HepG2 (cell line): ENCODE results near the gene NOB1. TPM values are rescaled to one million over a fixed set of nuclear protein-coding genes. Genes with fewer than 3 reads are reported as not detected.
A peak's percentile ranks its signal among the peaks of the same experiment; 100 is the strongest.

Experiments
- ATF2 ChIP-seq: sonication (generic); formaldehyde crosslinking; IDR thresholded peaks from 2 replicates; pipeline ENCODE4 v1.4.0; 2020; ENCODE audit warnings: missing genetic modification reagents
- DDIT3 ChIP-seq: sonication (generic); formaldehyde crosslinking; IDR thresholded peaks from 2 replicates; pipeline ENCODE4 v1.4.0; 2020; ENCODE audit warnings: mild to moderate bottlenecking, missing genetic modification reagents
- ETV5 ChIP-seq: IDR thresholded peaks from 2 replicates; pipeline ENCODE4 v1.6.1; 2018; ENCODE audit warnings: missing biosample characterization, missing genetic modification reagents, inconsistent platforms, borderline replicate concordance
- FOXK1 ChIP-seq: sonication (generic); formaldehyde crosslinking; IDR thresholded peaks from 2 replicates; pipeline ENCODE4 v1.4.0; 2020; ENCODE audit warnings: low read depth, missing genetic modification reagents, borderline replicate concordance
- GABPA ChIP-seq, 2 experiments: IDR thresholded peaks; 2 replicates each; pipeline ENCODE4 v1.6.1; 2011 to 2016; ENCODE audit warnings: low read depth in 2 of 2, low read length in 1 of 2, missing biosample characterization in 1 of 2, missing genetic modification characterization in 1 of 2
- HOMEZ ChIP-seq: IDR thresholded peaks from 2 replicates; pipeline ENCODE4 v1.6.1; 2016; ENCODE audit warnings: low read depth
- KLF16 ChIP-seq, 2 experiments: sonication (generic) in 1 of 2; formaldehyde crosslinking in 1 of 2; IDR thresholded peaks; 2 replicates each; pipeline versions ENCODE4 v1.6.1 to v1.8.0; 2016 to 2023; ENCODE audit warnings: missing genetic modification reagents in 2 of 2, missing compliant biosample characterization in 1 of 2
- NR2C2 ChIP-seq: sonication (generic); formaldehyde crosslinking; IDR thresholded peaks from 2 replicates; pipeline ENCODE4 v1.4.0; 2020; ENCODE audit warnings: missing genetic modification reagents, mild to moderate bottlenecking, moderate library complexity, borderline replicate concordance
- NR2F6 ChIP-seq, 2 experiments: IDR thresholded peaks; 2 replicates each; pipeline ENCODE4 v1.6.1; 2016; ENCODE audit warnings: antibody characterized with exemption in 1 of 2, mild to moderate bottlenecking in 1 of 2
- PATZ1 ChIP-seq: sonication (generic); formaldehyde crosslinking; IDR thresholded peaks from 2 replicates; pipeline ENCODE4 v1.4.0; 2020; ENCODE audit warnings: missing genetic modification reagents
- RARA ChIP-seq: IDR thresholded peaks from 2 replicates; pipeline ENCODE4 v1.6.1; 2016; ENCODE audit warnings: missing genetic modification reagents, missing compliant biosample characterization
- ZNF362 ChIP-seq: sonication (generic); formaldehyde crosslinking; IDR thresholded peaks from 2 replicates; pipeline ENCODE4 v1.4.0; 2020; ENCODE audit warnings: missing genetic modification reagents, mild to moderate bottlenecking, borderline replicate concordance
- ZNF564 ChIP-seq: sonication (generic); formaldehyde crosslinking; IDR thresholded peaks from 2 replicates; pipeline ENCODE4 v1.8.1; 2023; ENCODE audit warnings: mild to moderate bottlenecking, missing genetic modification reagents
- ZNF574 ChIP-seq: sonication (generic); formaldehyde crosslinking; IDR thresholded peaks from 2 replicates; pipeline ENCODE4 v1.4.0; 2020; ENCODE audit warnings: missing genetic modification reagents
- ZNF777 ChIP-seq: sonication (generic); formaldehyde crosslinking; IDR thresholded peaks from 2 replicates; pipeline ENCODE4 v1.4.0; 2020; ENCODE audit warnings: missing genetic modification reagents
- polyA plus RNA-seq, 8 experiments: library from polyadenylated mRNA; depleted of rRNA in 3 of 8; stranded (reverse) in 7 of 8; unstranded in 1 of 8; fragments of >200 nt; fragmentation: Illumina TruSeq in 4 of 8; extraction: Trizol in 4 of 8; gene quantifications; 2 replicates each; pipeline versions ENCODE4 v1.2.1 to v1.2.3, GENCODE V29; 2011 to 2016; ENCODE audit warnings: low read depth in 4 of 8, missing spikeins in 1 of 8, mixed read lengths in 1 of 8; ENCODE audit not compliant: insufficient read depth in 1 of 8
- total RNA-seq, 5 experiments: library from RNA; depleted of rRNA; stranded (reverse); fragments of >200 nt; fragmentation: Illumina TruSeq; extraction: Trizol; gene quantifications; 2 replicates each; pipeline ENCODE4 v1.2.3, GENCODE V29; 2016; ENCODE audit warnings: low read depth in 1 of 5

Gene NOB1
- total and polyA plus RNA-seq, 2 of the 13 experiments (the other 11 are each of a cell fraction or from before 2014, with no cell fraction given): 47.1 to 162 TPM

- TF ChIP-seq ETV5 (CRISPR knock-in tag) (no peak), GABPA (IDR thresholded peaks at IDR 0.05; ENCODE audit: low read depth, low read length) (no peak), GABPA (CRISPR knock-in tag; IDR thresholded peaks at IDR 0.05; ENCODE audit: low read depth) (peak; percentile 51), KLF16 (CRISPR knock-in tag; IDR thresholded peaks at IDR 0.05) (no peak), PATZ1 (CRISPR knock-in tag) (0 out of 2 replicates have a peak, but pooled peaks have one; percentile 30), ZNF362 (CRISPR knock-in tag) (peak; percentile 64; the same call in 1 of the 2 replicates), RARA (CRISPR knock-in tag) (peak; percentile 75), NR2C2 (CRISPR knock-in tag) (peak; percentile 56; the same call in 1 of the 2 replicates), HOMEZ (CRISPR knock-in tag) (0 out of 2 replicates have a peak, but pooled peaks have one; percentile 9), ZNF574 (CRISPR knock-in tag) (peak; percentile 25; the same call in 1 of the 2 replicates), ZNF777 (CRISPR knock-in tag) (no peak), FOXK1 (no peak), NR2F6 (IDR thresholded peaks at IDR 0.05) (no peak), NR2F6 (CRISPR knock-in tag; IDR thresholded peaks at IDR 0.05) (peak; percentile 48; the same call in 1 of the 2 replicates), ZNF564 (no peak), DDIT3 (CRISPR knock-in tag) (no peak), ATF2 (CRISPR knock-in tag) (no peak)
Observed at GRCh38 chr16:69781118-69781517, 26.4 kb upstream of the NOB1 start (continued).
